ENCODE results near the gene SLC22A3.

SLC22A3 gene

GRCh38 chr6:160356074-160356744 is 8.0 kb downstream of the SLC22A3 start:
- Histone ChIP-seq H4K20me1 (ENCODE audit: control insufficient read depth, insufficient read depth, low read depth, low read length) (no peaks in the 10 kb centered on the region), H3K27me3 (ENCODE audit: control insufficient read depth, low read length) (no peaks in the 10 kb centered on the region), H3F3A (ENCODE audit: control insufficient read depth, insufficient read depth) (no peaks in the 10 kb centered on the region), H3K36me3 (ENCODE audit: control insufficient read depth, low read length) (no peaks in the 10 kb centered on the region), H3K4me1 (ENCODE audit: control insufficient read depth, low read length) (no peaks in the 10 kb centered on the region), H3K27ac (ENCODE audit: low read depth, low read length) (no peak overlapping the region), H3K9me3 (ENCODE audit: control insufficient read depth, insufficient read depth, low read length) (no peaks in the 10 kb centered on the region), H3K4me2 (ENCODE audit: low read length) (no peak overlapping the region), H3K4me3 (ENCODE audit: low read length) (no peak overlapping the region), H3K9me2 (replicated peaks; ENCODE audit: control insufficient read depth, low read length) (no peaks in the 10 kb centered on the region), H3K79me2 (ENCODE audit: control insufficient read depth, low read length) (no peaks in the 10 kb centered on the region)
- TF ChIP-seq CTCF (IDR thresholded peaks at IDR 0.05; ENCODE audit: low read depth, low read length, poor library complexity, severe bottlenecking), result no peak
- TF ChIP-seq EZH2phosphoT487 (IDR thresholded peaks at IDR 0.05; ENCODE audit: borderline replicate concordance, low read length), result no peak

GRCh38 chr6:160357088-160357487 is 8.9 kb downstream of the SLC22A3 start:
- no peaks in the 10 kb centered on the region for H3K36me3 ChIP-seq (ENCODE audit: control insufficient read depth, low read length)
- TF ChIP-seq CTCF (IDR thresholded peaks at IDR 0.05; ENCODE audit: low read depth, low read length, poor library complexity, severe bottlenecking) (no peak), EZH2phosphoT487 (IDR thresholded peaks at IDR 0.05; ENCODE audit: borderline replicate concordance, low read length) (no peak)
- H3K4me3 ChIP-seq (ENCODE audit: low read length), result no peak overlapping the region
- no peak overlapping the region for H3K4me2 ChIP-seq (ENCODE audit: low read length)
- H3F3A ChIP-seq (ENCODE audit: control insufficient read depth, insufficient read depth), result no peaks in the 10 kb centered on the region
- H3K79me2 ChIP-seq (ENCODE audit: control insufficient read depth, low read length), result no peaks in the 10 kb centered on the region
- no peak overlapping the region for H3K27ac ChIP-seq (ENCODE audit: low read depth, low read length)
- H4K20me1 ChIP-seq (ENCODE audit: control insufficient read depth, insufficient read depth, low read depth, low read length), result no peaks in the 10 kb centered on the region
- no peaks in the 10 kb centered on the region for H3K4me1 ChIP-seq (ENCODE audit: control insufficient read depth, low read length)
- H3K27me3 ChIP-seq (ENCODE audit: control insufficient read depth, low read length), result no peaks in the 10 kb centered on the region
- no peaks in the 10 kb centered on the region for H3K9me2 ChIP-seq (replicated peaks; ENCODE audit: control insufficient read depth, low read length)
- no peaks in the 10 kb centered on the region for H3K9me3 ChIP-seq (ENCODE audit: control insufficient read depth, insufficient read depth, low read length)

GRCh38 chr6:160358225-160359119 is 10.3 kb downstream of the SLC22A3 start:
- Histone ChIP-seq H4K20me1 (ENCODE audit: control insufficient read depth, insufficient read depth, low read depth, low read length) (no peaks in the 10 kb centered on the region), H3K27me3 (ENCODE audit: control insufficient read depth, low read length) (no peaks in the 10 kb centered on the region), H3K79me2 (ENCODE audit: control insufficient read depth, low read length) (no peaks in the 10 kb centered on the region), H3K4me2 (ENCODE audit: low read length) (no peak overlapping the region), H3K9me2 (replicated peaks; ENCODE audit: control insufficient read depth, low read length) (no peaks in the 10 kb centered on the region), H3K4me1 (ENCODE audit: control insufficient read depth, low read length) (no peaks in the 10 kb centered on the region), H3K9me3 (ENCODE audit: control insufficient read depth, insufficient read depth, low read length) (no peaks in the 10 kb centered on the region), H3K4me3 (ENCODE audit: low read length) (no peak overlapping the region), H3F3A (ENCODE audit: control insufficient read depth, insufficient read depth) (no peaks in the 10 kb centered on the region), H3K36me3 (ENCODE audit: control insufficient read depth, low read length) (no peaks in the 10 kb centered on the region), H3K27ac (ENCODE audit: low read depth, low read length) (no peak overlapping the region)
- TF ChIP-seq EZH2phosphoT487 (IDR thresholded peaks at IDR 0.05; ENCODE audit: borderline replicate concordance, low read length) (no peak), CTCF (IDR thresholded peaks at IDR 0.05; ENCODE audit: low read depth, low read length, poor library complexity, severe bottlenecking) (no peak)
